Heart left ventricle (tissue), 16 donors: ENCODE results near the gene TRIP11. TPM values are rescaled to one million over a fixed set of nuclear protein-coding genes. Genes with fewer than 3 reads are reported as not detected.

Experiments
- ATAC-seq, 4 donors: fragments of 200-7000 bp; cut with Tn5 transposase; one replicate each; pipeline ENCODE4 v1.9.1; 2020 to 2022; ENCODE audit warnings: moderate library complexity in 4 of 4, mild to moderate bottlenecking in 3 of 4, moderate number of reproducible peaks in 1 of 4
- DNase-seq, 5 donors: peaks; one replicate each; pipeline ENCODE4 v3.0.0-alpha.2; 2020
- H3K27ac ChIP-seq, 12 donors: fragments of 200-600 bp; sonication (generic) in 4 of 12; one replicate each; pipeline versions ENCODE4 v1.5.0 to v1.8.0; 2016 to 2022; ENCODE audit warnings: mild to moderate bottlenecking in 2 of 12
- H3K27me3 ChIP-seq, 9 donors: fragments of 200-600 bp; sonication (generic) in 2 of 9; one replicate each; pipeline versions ENCODE4 v1.5.1 to v1.8.0; 2016 to 2022; ENCODE audit warnings: mild to moderate bottlenecking in 3 of 9
- H3K36me3 ChIP-seq, 9 donors: fragments of 200-600 bp; sonication (generic) in 2 of 9; one replicate each; pipeline versions ENCODE4 v1.5.0 to v1.8.0; 2018 to 2022; ENCODE audit warnings: mild to moderate bottlenecking in 2 of 9
- H3K4me1 ChIP-seq, 12 donors: fragments of 200-600 bp; sonication (generic) in 4 of 12; one replicate each; pipeline versions ENCODE4 v1.5.0 to v1.8.0; 2016 to 2022; ENCODE audit warnings: mild to moderate bottlenecking in 3 of 12
- H3K4me3 ChIP-seq, 12 donors: fragments of 200-600 bp; sonication (generic) in 4 of 12; one replicate each; pipeline versions ENCODE4 v1.5.0 to v1.8.0; 2017 to 2022; ENCODE audit warnings: mild to moderate bottlenecking in 9 of 12, moderate library complexity in 4 of 12
- H3K9me3 ChIP-seq, 12 donors: fragments of 200-600 bp; sonication (generic) in 4 of 12; one replicate each; pipeline versions ENCODE4 v1.5.0 to v1.8.0; 2016 to 2022; ENCODE audit warnings: mild to moderate bottlenecking in 1 of 12
- CTCF ChIP-seq, 12 donors: fragments of 200-600 bp; sonication (generic) in 4 of 12; IDR thresholded peaks; one replicate each; pipeline versions ENCODE4 v1.5.0 to v1.8.0; 2018 to 2022; ENCODE audit warnings: antibody characterized with exemption in 12 of 12, mild to moderate bottlenecking in 5 of 12
- POLR2A ChIP-seq, 2 donors: fragments of 450-650 bp; IDR thresholded peaks; one replicate each; pipeline ENCODE4 v1.6.1; 2017; ENCODE audit warnings: antibody characterized with exemption in 2 of 2, mild to moderate bottlenecking in 2 of 2, moderate library complexity in 2 of 2
- WGBS, 4 donors: extraction: QIAGEN DNeasy Blood & Tissue Kit in 2 of 4; methylation state at CpG; one replicate each; pipeline versions ENCODE4 v1.1.5 to v1.1.7; 2013 to 2018; 5-methylcytosine and 5-hydroxymethylcytosine counted together
- intact Hi-C, 10 donors: fragments of 100-400 bp; cut with DNase I; formaldehyde crosslinking; loops; one replicate each; pipeline versions ENCODE4 v1.11.1 to v1.14.2; 2022
- polyA plus RNA-seq, 2 donors: library from polyadenylated mRNA; stranded (reverse); fragments of 200-250 nt; gene quantifications; one replicate each; pipeline ENCODE4 v1.2.3, GENCODE V29; 2013
- total RNA-seq, 9 donors: library from RNA; depleted of rRNA in 2 of 9; stranded (reverse); fragments of >200 nt in 2 of 9; fragmentation: NEBNext Ultra II Directional in 3 of 9; extraction: Animal tissue kit (Norgen Biotek cat#: 25700) in 3 of 9; gene quantifications; one replicate each; pipeline versions ENCODE4 v1.1.0 to v1.2.4, GENCODE V29; 2016 to 2023
- donor health status: ischemic (EF 13 %, LVEDD 7.1; RV severe dilation, severe dysfunction).
- donor health status: healthy with polysubstance abuse.
- donor health status: DM: no; HTN: yes; CAD: no.
- donor health status: DM: no; HTN: no; CAD: no.
- donor health status: ischemic (EF 25% LVEDD 6.9; RV normal size, moderate dysfunction).
- donor health status: ischemic (EF 25% LVEDD 5.7; RV mildly dilated, moderate dysfunction).
- donor health status: healthy.
- donor health status: DM: yes; HTN: yes; CAD: no.
- donor health status: ischemic (EF 35%, LVEDD 5.7; RV mildly dilated, moderate dysfunction).
- donor health status: nonischemic (EF 11% LVEDD 7.7; RV severe dilation, severe dysfunction).
- donor health status: DM: yes; HTN: yes; CAD: no.
- donor health status: PGD.
- donor health status: ischemic (EF 29% LVEDD 5.4; RV normal size, mild dysfunction).
- donor health status: nonischemic (EF 23%, LVEDD 6.1; RV moderate dilation, normal function).

Gene TRIP11
- total and polyA plus RNA-seq, 11 donors = 4.8 to 68.6 (median 48.7) TPM

GRCh38 chr14:91964011-91964410 lies 75.8 kb downstream of the TRIP11 start:
- Histone ChIP-seq H3K9me3 (no peaks in the 10 kb centered on the region), H3K4me3 (no peak overlapping the region), H3K4me1 (no peaks in the 10 kb centered on the region), H3K27ac (no peak overlapping the region), H3K36me3 (peaks cover 0 to 27% (median 11%) of the 10 kb centered on the region in 9 donors), H3K27me3 (no peaks in the 10 kb centered on the region)
- no peak for TF ChIP-seq POLR2A (IDR thresholded peaks at IDR 0.05)
- no peak for TF ChIP-seq CTCF (IDR thresholded peaks at IDR 0.05)
- DNase-seq (no peak), ATAC-seq (no peak)
- 68 to 76% (median 72%) methylated on average over 1 of the region's 1 CpG for WGBS, 4 donors
- intact Hi-C loops = no loop called here

GRCh38 chr14:91963465-91963864 lies 76.4 kb downstream of the TRIP11 start:
- DNase-seq = no peak
- no peak overlapping the region for H3K27ac ChIP-seq
- no peaks in the 10 kb centered on the region for H3K4me1 ChIP-seq
- no peak overlapping the region for H3K4me3 ChIP-seq
- no peaks in the 10 kb centered on the region for H3K9me3 ChIP-seq
- peaks cover 0 to 21% (median 6%) of the 10 kb centered on the region in 9 donors for H3K36me3 ChIP-seq
- WGBS, 4 donors = 69 to 78% (median 74%) methylated on average over 6 of the region's 6 CpGs
- H3K27me3 ChIP-seq = no peaks in the 10 kb centered on the region
- no peak for TF ChIP-seq POLR2A (IDR thresholded peaks at IDR 0.05)
- no peak for TF ChIP-seq CTCF (IDR thresholded peaks at IDR 0.05)
- intact Hi-C loops = no loop called here
- peak in 1 of 4 donors; percentile 66 for ATAC-seq

- DNase-seq (no peak), ATAC-seq (no peak)
- no peaks in the 10 kb centered on the region for H3K4me1 ChIP-seq
- no peak overlapping the region for H3K27ac ChIP-seq
- WGBS, 4 donors = 73 to 81% (median 75%) methylated on average over 13 to 14 of the region's 14 CpGs
- H3K36me3 ChIP-seq = peaks cover 0 to 4% (median 0%) of the 10 kb centered on the region in 9 donors
- H3K4me3 ChIP-seq = no peak overlapping the region
- no peaks in the 10 kb centered on the region for H3K9me3 ChIP-seq
- intact Hi-C loops = no loop called here
- TF ChIP-seq POLR2A (IDR thresholded peaks at IDR 0.05) = no peak
- TF ChIP-seq CTCF (IDR thresholded peaks at IDR 0.05) = no peak
- peaks cover 0 to 6% (median 0%) of the 10 kb centered on the region in 9 donors for H3K27me3 ChIP-seq
Measured at GRCh38 chr14:91961297-91962220, 78.3 kb downstream of the TRIP11 start.

GRCh38 chr14:91957876-91958313 lies 82.0 kb downstream of the TRIP11 start:
- Histone ChIP-seq H3K4me3 (no peak overlapping the region), H3K9me3 (no peaks in the 10 kb centered on the region), H3K27ac (no peak overlapping the region), H3K36me3 (no peaks in the 10 kb centered on the region), H3K4me1 (no peaks in the 10 kb centered on the region), H3K27me3 (peaks cover 0 to 6% (median 0%) of the 10 kb centered on the region in 9 donors)
- ATAC-seq (no peak), DNase-seq (no peak)
- TF ChIP-seq CTCF (IDR thresholded peaks at IDR 0.05) (no peak), POLR2A (IDR thresholded peaks at IDR 0.05) (no peak)
- intact Hi-C loops = no loop called here
- 85 to 87% (median 86%) methylated on average over 9 of the region's 9 CpGs for WGBS, 4 donors
